ENCODE data around the gene FBRS.

- TF ChIP-seq POLR2AphosphoS5 (IDR thresholded peaks at IDR 0.05; ENCODE audit: low read depth, low read length) (no peak), MAFK (IDR thresholded peaks at IDR 0.05; ENCODE audit: low read depth, low read length) (no peak), POLR2A (IDR thresholded peaks at IDR 0.05; ENCODE audit: control extremely low read depth in 1 of 2, low read depth in 2 of 2, low read length in 2 of 2) (no peak), GTF2F1 (IDR thresholded peaks at IDR 0.05; ENCODE audit: borderline replicate concordance, low read depth, low read length) (no peak), SP1 (IDR thresholded peaks at IDR 0.05; ENCODE audit: low read depth, low read length) (no peak), CTCF (IDR thresholded peaks at IDR 0.05; ENCODE audit: control extremely low read depth in 1 of 3, insufficient read depth in 1 of 3, low read depth in 1 of 3, low read length in 3 of 3) (no peak)
- TF ChIP-seq, protein P1, sequence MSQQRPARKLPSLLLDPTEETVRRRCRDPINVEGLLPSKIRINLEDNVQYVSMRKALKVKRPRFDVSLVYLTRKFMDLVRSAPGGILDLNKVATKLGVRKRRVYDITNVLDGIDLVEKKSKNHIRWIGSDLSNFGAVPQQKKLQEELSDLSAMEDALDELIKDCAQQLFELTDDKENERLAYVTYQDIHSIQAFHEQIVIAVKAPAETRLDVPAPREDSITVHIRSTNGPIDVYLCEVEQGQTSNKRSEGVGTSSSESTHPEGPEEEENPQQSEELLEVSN (IDR thresholded peaks at IDR 0.05) = no peak
Measured at GRCh38 chr16:30699615-30700099, 41.4 kb downstream of the FBRS start.
